ENCODE results near the gene MORN1.

DNA sequence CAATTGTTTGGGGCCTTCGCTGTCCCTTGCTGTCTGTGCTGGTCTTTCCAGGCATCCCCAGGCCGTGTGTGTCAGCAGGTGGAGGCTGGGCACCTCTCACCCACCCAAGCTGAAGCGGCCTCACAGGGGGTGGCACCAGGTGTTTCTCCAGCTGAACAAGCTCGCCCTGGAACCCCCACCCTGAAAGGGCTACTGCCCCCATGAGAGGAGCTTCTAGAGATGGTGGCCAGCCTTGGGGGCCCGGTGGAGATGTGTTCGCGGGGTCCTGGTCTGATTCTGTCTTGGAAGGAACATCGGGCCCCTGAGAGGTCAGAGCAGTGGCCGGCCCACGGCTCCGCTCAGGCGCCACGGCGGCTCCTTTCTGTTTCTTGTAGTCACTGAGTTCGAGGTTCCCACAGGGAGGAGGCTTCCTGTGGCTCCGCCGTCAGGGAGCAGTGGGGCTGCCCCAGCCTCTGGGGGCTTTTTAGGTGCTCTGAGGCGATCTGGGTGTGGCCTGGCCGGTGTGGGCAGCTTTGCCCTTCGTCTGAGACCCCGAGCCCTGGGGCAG lies 116.4 kb downstream of the MORN1 start:
- TF ChIP-seq, protein P1, sequence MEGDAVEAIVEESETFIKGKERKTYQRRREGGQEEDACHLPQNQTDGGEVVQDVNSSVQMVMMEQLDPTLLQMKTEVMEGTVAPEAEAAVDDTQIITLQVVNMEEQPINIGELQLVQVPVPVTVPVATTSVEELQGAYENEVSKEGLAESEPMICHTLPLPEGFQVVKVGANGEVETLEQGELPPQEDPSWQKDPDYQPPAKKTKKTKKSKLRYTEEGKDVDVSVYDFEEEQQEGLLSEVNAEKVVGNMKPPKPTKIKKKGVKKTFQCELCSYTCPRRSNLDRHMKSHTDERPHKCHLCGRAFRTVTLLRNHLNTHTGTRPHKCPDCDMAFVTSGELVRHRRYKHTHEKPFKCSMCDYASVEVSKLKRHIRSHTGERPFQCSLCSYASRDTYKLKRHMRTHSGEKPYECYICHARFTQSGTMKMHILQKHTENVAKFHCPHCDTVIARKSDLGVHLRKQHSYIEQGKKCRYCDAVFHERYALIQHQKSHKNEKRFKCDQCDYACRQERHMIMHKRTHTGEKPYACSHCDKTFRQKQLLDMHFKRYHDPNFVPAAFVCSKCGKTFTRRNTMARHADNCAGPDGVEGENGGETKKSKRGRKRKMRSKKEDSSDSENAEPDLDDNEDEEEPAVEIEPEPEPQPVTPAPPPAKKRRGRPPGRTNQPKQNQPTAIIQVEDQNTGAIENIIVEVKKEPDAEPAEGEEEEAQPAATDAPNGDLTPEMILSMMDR (IDR thresholded peaks at IDR 0.05) = no peak
- TF ChIP-seq POLR2A (IDR thresholded peaks at IDR 0.05) = no peak

All from uterus (tissue), 2 donors.